ENCODE data around the gene BSG.

GRCh38 chr19:575527-576506, 3.4 kb downstream of the BSG start:
- no peak for TF ChIP-seq CTCF (IDR thresholded peaks at IDR 0.05)
- TF ChIP-seq POLR2AphosphoS5 (IDR thresholded peaks at IDR 0.05; ENCODE audit: low read depth, low read length), result no peak
- no peak for TF ChIP-seq REST (IDR thresholded peaks at IDR 0.05; ENCODE audit: insufficient read depth in 1 of 2, low read depth in 2 of 2, low read length in 1 of 2)
- no peak for TF ChIP-seq TCF7L2 (IDR thresholded peaks at IDR 0.05; ENCODE audit: low read depth, low read length)
- no peak for TF ChIP-seq SIN3A (IDR thresholded peaks at IDR 0.05; ENCODE audit: borderline replicate concordance, insufficient read depth, low read depth, low read length)
